GM12878 (cell line): ENCODE results near the gene ERVH48-1. TPM values are rescaled to one million over a fixed set of nuclear protein-coding genes. Genes with fewer than 3 reads are reported as not detected.

ENCODE experiments used
- ATAC-seq: fragments of 200-7000 bp; cut with Tn5 transposase; 3 replicates; pipeline ENCODE4 v1.9.1; 2020; ENCODE audit warnings: mild to moderate bottlenecking, moderate library complexity
- BruUV-seq: library from RNA; stranded (reverse); fragments of 400-500 nt; replicated peaks from 2 replicates; lab custom pipeline; 2021; lab: Mats Ljungman, UMichigan
- CTCF ChIA-PET: fragments of 300-600 bp; sonication (Branson Sonifier 250); formaldehyde crosslinking; extraction: SDS; loops from one replicate; lab custom pipeline; 2021; ENCODE audit warnings: inconsistent platforms; lab: Yijun Ruan, JAX
- POLR2A ChIA-PET: fragments of 350-600 bp; formaldehyde crosslinking; extraction: SDS; loops from one replicate; lab custom pipeline; 2021; ENCODE audit warnings: inconsistent platforms; lab: Charles Lee
- RAD21 ChIA-PET: fragments of 300-600 bp; sonication (Branson Sonifier 250); formaldehyde crosslinking; loops from one replicate; lab custom pipeline; 2023; ENCODE audit warnings: antibody characterized with exemption; ENCODE audit not compliant: unreplicated experiment; lab: Charles Lee
- SMC1A ChIA-PET: fragments of 300-600 bp; sonication (Branson Sonifier 250); formaldehyde crosslinking; loops from one replicate; lab custom pipeline; 2023; ENCODE audit not compliant: unreplicated experiment, uncharacterized antibody; lab: Charles Lee
- DNase-seq: peaks from one replicate; pipeline ENCODE4 v3.0.0-alpha.2; 2011; ENCODE audit warnings: low read depth, low spot score
- FAIRE-seq: peaks from 3 replicates; lab custom pipeline; 2011; peaks lifted over from hg19 to GRCh38; lab: Jason Lieb, UNC
- H2AFZ ChIP-seq: 2 replicates; pipeline ENCODE4 v1.6.0; 2011; ENCODE audit warnings: low read depth, low read length, control low read depth; ENCODE audit not compliant: control insufficient read depth
- H3K27ac ChIP-seq: 2 replicates; pipeline ENCODE4 v1.5.1; 2011; ENCODE audit warnings: control low read depth; ENCODE audit not compliant: control insufficient read depth, insufficient read depth
- H3K27me3 ChIP-seq, 2 experiments: replicated peaks in 1 of 2; 2 replicates each; pipeline versions ENCODE4 v1.6.0 to v1.6.1; 2011; ENCODE audit warnings: low read length in 1 of 2; ENCODE audit not compliant: control insufficient read depth in 2 of 2, insufficient read depth in 2 of 2
- H3K36me3 ChIP-seq, 2 experiments: 2 replicates each; pipeline ENCODE4 v1.5.1; 2011; ENCODE audit warnings: low read length in 1 of 2; ENCODE audit not compliant: control insufficient read depth in 2 of 2, insufficient read depth in 2 of 2
- H3K4me1 ChIP-seq: 2 replicates; pipeline ENCODE4 v1.6.1; 2011; ENCODE audit warnings: mild to moderate bottlenecking, low read length, moderate library complexity, mixed read lengths; ENCODE audit not compliant: control insufficient read depth, insufficient read depth
- H3K4me2 ChIP-seq: 2 replicates; pipeline ENCODE4 v1.6.0; 2011; ENCODE audit warnings: control low read depth; ENCODE audit not compliant: control insufficient read depth, insufficient read depth
- H3K4me3 ChIP-seq: fragments of 200-600 bp; sonication (generic); 2 replicates; pipeline ENCODE4 v1.5.1; 2016
- H3K79me2 ChIP-seq: 2 replicates; pipeline ENCODE4 v1.6.0; 2011; ENCODE audit warnings: low read length; ENCODE audit not compliant: control insufficient read depth, insufficient read depth
- H3K9ac ChIP-seq: 2 replicates; pipeline ENCODE4 v1.8.0; 2011; ENCODE audit warnings: low read length, control low read depth, mixed read lengths; ENCODE audit not compliant: control insufficient read depth, insufficient read depth
- H3K9me3 ChIP-seq: replicated peaks from 3 replicates; pipeline ENCODE4 v1.5.1; 2011; ENCODE audit warnings: mild to moderate bottlenecking, low read length; ENCODE audit not compliant: control insufficient read depth, insufficient read depth
- H4K20me1 ChIP-seq: 2 replicates; pipeline ENCODE4 v1.6.0; 2011; ENCODE audit not compliant: control insufficient read depth, insufficient read depth
- EGR1 ChIP-seq, 2 experiments: IDR thresholded peaks; 1 replicate in 1 of 2; 2 replicates in 1 of 2; pipeline ENCODE4 v1.6.1; 2011 to 2012; ENCODE audit warnings: low read depth in 2 of 2, low read length in 2 of 2, borderline replicate concordance in 1 of 2, mild to moderate bottlenecking in 1 of 2, moderate library complexity in 1 of 2
- SIX5 ChIP-seq: IDR thresholded peaks from 2 replicates; pipeline ENCODE4 v1.6.1; 2011; ENCODE audit warnings: mild to moderate bottlenecking, low read depth, low read length, moderate library complexity; ENCODE audit not compliant: severe bottlenecking
- STAT1 ChIP-seq: fragments of 450-650 bp; conservative IDR thresholded peaks from 2 replicates; pipeline ENCODE4 v1.6.1; 2014; ENCODE audit warnings: antibody characterized with exemption, mild to moderate bottlenecking
- TCF12 ChIP-seq: IDR thresholded peaks from 2 replicates; pipeline ENCODE4 v1.6.1; 2011; ENCODE audit warnings: low read depth, mild to moderate bottlenecking, low read length
- YY1 ChIP-seq: IDR thresholded peaks from 2 replicates; pipeline ENCODE4 v1.6.1; 2011; ENCODE audit warnings: low read depth, mild to moderate bottlenecking, low read length
- WGBS: methylation state at CpG from one replicate; pipeline ENCODE4 v1.1.6; 2016; ENCODE audit warnings: low lambda C conversion rate; ENCODE audit not compliant: insufficient replicate concordance, insufficient coverage; ENCODE audit errors: missing lambda C conversion rate; 5-methylcytosine and 5-hydroxymethylcytosine counted together
- in situ Hi-C: fragments of 300-500 bp; cut with MboI; formaldehyde crosslinking; loops from 9 replicates; pipeline ENCODE4 v1.14.3; 2018; ENCODE audit warnings: mixed read lengths
- intact Hi-C: fragments of 100-400 bp; cut with micrococcal nuclease; formaldehyde crosslinking; loops from one replicate; pipeline ENCODE4 v1.14.2; 2022; ENCODE audit not compliant: unreplicated experiment
- polyA plus RNA-seq, 11 experiments: library from polyadenylated mRNA; depleted of rRNA in 4 of 11; unstranded in 6 of 11; stranded (reverse) in 5 of 11; fragments of >200 nt; fragmentation: Nextera tagmentation in 4 of 11; fragmentation: Illumina TruSeq in 1 of 11; extraction: Ambion mirVana in 4 of 11; extraction: Trizol in 1 of 11; gene quantifications; 1 replicate in 1 of 11; 2 replicates in 10 of 11; pipeline versions ENCODE4 v1.2.1 to v1.2.3, GENCODE V29; 2011 to 2016; ENCODE audit warnings: inconsistent platforms in 2 of 11, missing spikeins in 2 of 11, low read depth in 1 of 11
- total RNA-seq, 4 experiments: library from RNA; depleted of rRNA in 3 of 4; stranded (reverse); fragments of >200 nt in 3 of 4; fragmentation: Illumina TruSeq in 1 of 4; extraction: Trizol in 1 of 4; gene quantifications; 2 replicates each; pipeline versions ENCODE4 v1.2.1 to v1.2.3, GENCODE V29; 2013 to 2021
- TF ChIP-seq, protein P1 (sequence below): fragments of 450-650 bp; IDR thresholded peaks from 2 replicates; pipeline ENCODE4 v1.6.1; 2016; ENCODE audit warnings: mild to moderate bottlenecking, moderate library complexity, borderline replicate concordance
- TF ChIP-seq, protein P2 (sequence below): fragments of 450-650 bp; IDR thresholded peaks from 2 replicates; pipeline ENCODE4 v1.6.1; 2017; ENCODE audit warnings: mild to moderate bottlenecking
- TF ChIP-seq, protein P3 (sequence below): fragments of 450-650 bp; IDR thresholded peaks from 2 replicates; pipeline ENCODE4 v1.6.1; 2017; ENCODE audit warnings: low read depth, mild to moderate bottlenecking, moderate library complexity

Gene ERVH48-1
- total and polyA plus RNA-seq, 10 of the 15 experiments (the other 5 are each of a cell fraction or from before 2014, with no cell fraction given), result 0.03 to 0.30 (median 0.13) TPM; not detected in 7

DNA sequence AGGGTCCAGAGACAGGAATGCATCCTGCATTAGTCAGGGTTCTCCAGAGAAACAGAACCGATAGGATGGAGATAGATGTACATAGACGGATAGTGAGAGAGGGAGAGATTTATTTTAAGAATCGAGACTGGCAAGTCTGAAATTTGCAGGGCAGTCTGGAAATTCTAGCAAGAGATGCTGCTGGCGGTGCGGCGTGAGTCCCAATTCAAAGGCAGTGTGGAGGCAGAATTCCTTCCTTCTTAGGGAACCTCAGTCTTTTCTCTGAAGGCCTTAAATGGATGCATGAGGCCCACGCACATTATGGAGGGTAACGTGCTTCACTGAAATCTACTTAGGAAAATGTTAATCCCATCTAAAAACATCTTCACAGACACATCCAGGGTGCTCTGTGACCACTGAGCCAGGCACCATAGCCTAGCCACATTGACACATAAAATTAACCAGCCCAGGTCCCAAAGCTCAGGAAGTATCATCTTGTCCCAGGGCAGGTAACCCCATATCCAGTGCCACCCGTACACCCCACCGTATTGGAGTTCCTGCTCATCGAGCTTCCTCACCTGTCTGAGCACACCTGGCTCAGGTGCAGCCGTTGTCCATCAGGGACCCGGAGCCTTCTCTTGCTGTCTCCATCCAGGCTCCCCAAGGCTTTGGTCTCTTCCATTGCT is 39.2 kb upstream of the ERVH48-1 start:
- POLR2A ChIA-PET, result no interaction called here

DNA sequence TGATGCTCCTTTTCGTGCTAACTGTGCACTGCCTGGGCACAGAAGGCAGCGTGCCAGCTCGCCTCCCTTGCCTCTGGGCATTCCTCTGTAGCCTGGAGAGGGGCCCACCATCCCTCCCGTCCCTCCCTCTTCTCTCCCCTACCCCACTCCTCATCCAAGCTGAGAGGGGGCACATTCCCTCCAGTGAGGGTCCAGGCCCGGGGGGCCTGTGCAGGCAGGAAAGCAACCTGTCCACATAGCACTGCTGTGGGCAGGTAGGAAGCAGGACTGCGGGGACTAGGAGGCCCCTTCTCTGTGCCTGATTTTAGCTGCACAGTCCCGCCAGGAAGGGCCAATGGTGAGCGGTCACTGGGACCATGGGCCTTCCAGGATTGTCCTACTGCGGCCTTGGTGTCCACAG is 38.7 kb upstream of the ERVH48-1 start:
- no peak for DNase-seq
- BruUV-seq, result no TSS peak
- Histone ChIP-seq H3K4me3 (no peak overlapping the region), H3K27ac (no peak overlapping the region), H3K9ac (no peak overlapping the region), H3K36me3 (no peaks in the 10 kb centered on the region), H4K20me1 (no peaks in the 10 kb centered on the region), H3K4me1 (no peaks in the 10 kb centered on the region), H3K27me3 (no peaks in the 10 kb centered on the region), H3K79me2 (no peaks in the 10 kb centered on the region), H3K4me2 (no peak overlapping the region), H2AFZ (no peak overlapping the region), H3K9me3 (no peaks in the 10 kb centered on the region)
- ChIA-PET POLR2A (no interaction called here), CTCF (no interaction called here), RAD21 (no interaction called here), SMC1A (no interaction called here)
- intact Hi-C loops (no loop called here), in situ Hi-C loops (no loop called here)
- ATAC-seq, result no peak
- FAIRE-seq, result no peak
- 48% methylated on average over 9 of the region's 9 CpGs for WGBS
- TF ChIP-seq TCF12 (no peak), SIX5 (no peak), EGR1 (IDR thresholded peaks at IDR 0.05; ENCODE audit: borderline replicate concordance in 1 of 2, low read depth in 2 of 2, low read length in 2 of 2) (no peak), YY1 (no peak)
- TF ChIP-seq, protein P1, sequence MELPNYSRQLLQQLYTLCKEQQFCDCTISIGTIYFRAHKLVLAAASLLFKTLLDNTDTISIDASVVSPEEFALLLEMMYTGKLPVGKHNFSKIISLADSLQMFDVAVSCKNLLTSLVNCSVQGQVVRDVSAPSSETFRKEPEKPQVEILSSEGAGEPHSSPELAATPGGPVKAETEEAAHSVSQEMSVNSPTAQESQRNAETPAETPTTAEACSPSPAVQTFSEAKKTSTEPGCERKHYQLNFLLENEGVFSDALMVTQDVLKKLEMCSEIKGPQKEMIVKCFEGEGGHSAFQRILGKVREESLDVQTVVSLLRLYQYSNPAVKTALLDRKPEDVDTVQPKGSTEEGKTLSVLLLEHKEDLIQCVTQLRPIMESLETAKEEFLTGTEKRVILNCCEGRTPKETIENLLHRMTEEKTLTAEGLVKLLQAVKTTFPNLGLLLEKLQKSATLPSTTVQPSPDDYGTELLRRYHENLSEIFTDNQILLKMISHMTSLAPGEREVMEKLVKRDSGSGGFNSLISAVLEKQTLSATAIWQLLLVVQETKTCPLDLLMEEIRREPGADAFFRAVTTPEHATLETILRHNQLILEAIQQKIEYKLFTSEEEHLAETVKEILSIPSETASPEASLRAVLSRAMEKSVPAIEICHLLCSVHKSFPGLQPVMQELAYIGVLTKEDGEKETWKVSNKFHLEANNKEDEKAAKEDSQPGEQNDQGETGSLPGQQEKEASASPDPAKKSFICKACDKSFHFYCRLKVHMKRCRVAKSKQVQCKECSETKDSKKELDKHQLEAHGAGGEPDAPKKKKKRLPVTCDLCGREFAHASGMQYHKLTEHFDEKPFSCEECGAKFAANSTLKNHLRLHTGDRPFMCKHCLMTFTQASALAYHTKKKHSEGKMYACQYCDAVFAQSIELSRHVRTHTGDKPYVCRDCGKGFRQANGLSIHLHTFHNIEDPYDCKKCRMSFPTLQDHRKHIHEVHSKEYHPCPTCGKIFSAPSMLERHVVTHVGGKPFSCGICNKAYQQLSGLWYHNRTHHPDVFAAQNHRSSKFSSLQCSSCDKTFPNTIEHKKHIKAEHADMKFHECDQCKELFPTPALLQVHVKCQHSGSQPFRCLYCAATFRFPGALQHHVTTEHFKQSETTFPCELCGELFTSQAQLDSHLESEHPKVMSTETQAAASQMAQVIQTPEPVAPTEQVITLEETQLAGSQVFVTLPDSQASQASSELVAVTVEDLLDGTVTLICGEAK, result no peak
- TF ChIP-seq, protein P2, sequence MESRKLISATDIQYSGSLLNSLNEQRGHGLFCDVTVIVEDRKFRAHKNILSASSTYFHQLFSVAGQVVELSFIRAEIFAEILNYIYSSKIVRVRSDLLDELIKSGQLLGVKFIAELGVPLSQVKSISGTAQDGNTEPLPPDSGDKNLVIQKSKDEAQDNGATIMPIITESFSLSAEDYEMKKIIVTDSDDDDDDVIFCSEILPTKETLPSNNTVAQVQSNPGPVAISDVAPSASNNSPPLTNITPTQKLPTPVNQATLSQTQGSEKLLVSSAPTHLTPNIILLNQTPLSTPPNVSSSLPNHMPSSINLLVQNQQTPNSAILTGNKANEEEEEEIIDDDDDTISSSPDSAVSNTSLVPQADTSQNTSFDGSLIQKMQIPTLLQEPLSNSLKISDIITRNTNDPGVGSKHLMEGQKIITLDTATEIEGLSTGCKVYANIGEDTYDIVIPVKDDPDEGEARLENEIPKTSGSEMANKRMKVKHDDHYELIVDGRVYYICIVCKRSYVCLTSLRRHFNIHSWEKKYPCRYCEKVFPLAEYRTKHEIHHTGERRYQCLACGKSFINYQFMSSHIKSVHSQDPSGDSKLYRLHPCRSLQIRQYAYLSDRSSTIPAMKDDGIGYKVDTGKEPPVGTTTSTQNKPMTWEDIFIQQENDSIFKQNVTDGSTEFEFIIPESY, result no peak

More for the DNA sequence above, 39.2 kb upstream of the ERVH48-1 start:
- TF ChIP-seq, protein P3, sequence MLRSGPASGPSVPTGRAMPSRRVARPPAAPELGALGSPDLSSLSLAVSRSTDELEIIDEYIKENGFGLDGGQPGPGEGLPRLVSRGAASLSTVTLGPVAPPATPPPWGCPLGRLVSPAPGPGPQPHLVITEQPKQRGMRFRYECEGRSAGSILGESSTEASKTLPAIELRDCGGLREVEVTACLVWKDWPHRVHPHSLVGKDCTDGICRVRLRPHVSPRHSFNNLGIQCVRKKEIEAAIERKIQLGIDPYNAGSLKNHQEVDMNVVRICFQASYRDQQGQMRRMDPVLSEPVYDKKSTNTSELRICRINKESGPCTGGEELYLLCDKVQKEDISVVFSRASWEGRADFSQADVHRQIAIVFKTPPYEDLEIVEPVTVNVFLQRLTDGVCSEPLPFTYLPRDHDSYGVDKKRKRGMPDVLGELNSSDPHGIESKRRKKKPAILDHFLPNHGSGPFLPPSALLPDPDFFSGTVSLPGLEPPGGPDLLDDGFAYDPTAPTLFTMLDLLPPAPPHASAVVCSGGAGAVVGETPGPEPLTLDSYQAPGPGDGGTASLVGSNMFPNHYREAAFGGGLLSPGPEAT, result no peak
- no peak for TF ChIP-seq STAT1
- TF ChIP-seq, all 136 proteins: peak for 0
- no peak overlapping the region for H3K4me3 ChIP-seq
- H3K27me3 ChIP-seq, result no peaks in the 10 kb centered on the region
- no peaks in the 10 kb centered on the region for H4K20me1 ChIP-seq
- ChIA-PET SMC1A (no interaction called here), RAD21 (no interaction called here), CTCF (no interaction called here)
- DNase-seq (no peak), ATAC-seq (no peak), FAIRE-seq (no peak)
- in situ Hi-C loops (no loop called here), intact Hi-C loops (no loop called here)
- H2AFZ ChIP-seq, result no peak overlapping the region
- no peaks in the 10 kb centered on the region for H3K9me3 ChIP-seq
- H3K36me3 ChIP-seq, result no peaks in the 10 kb centered on the region
- H3K4me1 ChIP-seq, result no peaks in the 10 kb centered on the region
- H3K9ac ChIP-seq, result no peak overlapping the region
- no TSS peak for BruUV-seq
- H3K79me2 ChIP-seq, result no peaks in the 10 kb centered on the region
- H3K27ac ChIP-seq, result no peak overlapping the region
- H3K4me2 ChIP-seq, result no peak overlapping the region
- WGBS, result 56% methylated on average over 13 of the region's 13 CpGs
